22Rv1 (cell line): Measurements from ENCODE around the gene VPS13D.
"Not testable (repeated sequence)": the region's sequence is repeated elsewhere in the genome, so short reads cannot be mapped to it uniquely, and the experiment has no call there.

Source experiments
- H3K27ac ChIP-seq: fragments of 450-650 bp; 2 replicates; pipeline ENCODE4 v1.5.1; 2017
- ZFX ChIP-seq: fragments of 450-650 bp; IDR thresholded peaks from 2 replicates; pipeline ENCODE4 v1.6.1; 2017; ENCODE audit warnings: antibody characterized with exemption, borderline replicate concordance
- TF ChIP-seq, protein P1 (sequence below): fragments of 450-650 bp; IDR thresholded peaks from 2 replicates; pipeline ENCODE4 v1.5.1; 2017; ENCODE audit warnings: mild to moderate bottlenecking

VPS13D gene

DNA sequence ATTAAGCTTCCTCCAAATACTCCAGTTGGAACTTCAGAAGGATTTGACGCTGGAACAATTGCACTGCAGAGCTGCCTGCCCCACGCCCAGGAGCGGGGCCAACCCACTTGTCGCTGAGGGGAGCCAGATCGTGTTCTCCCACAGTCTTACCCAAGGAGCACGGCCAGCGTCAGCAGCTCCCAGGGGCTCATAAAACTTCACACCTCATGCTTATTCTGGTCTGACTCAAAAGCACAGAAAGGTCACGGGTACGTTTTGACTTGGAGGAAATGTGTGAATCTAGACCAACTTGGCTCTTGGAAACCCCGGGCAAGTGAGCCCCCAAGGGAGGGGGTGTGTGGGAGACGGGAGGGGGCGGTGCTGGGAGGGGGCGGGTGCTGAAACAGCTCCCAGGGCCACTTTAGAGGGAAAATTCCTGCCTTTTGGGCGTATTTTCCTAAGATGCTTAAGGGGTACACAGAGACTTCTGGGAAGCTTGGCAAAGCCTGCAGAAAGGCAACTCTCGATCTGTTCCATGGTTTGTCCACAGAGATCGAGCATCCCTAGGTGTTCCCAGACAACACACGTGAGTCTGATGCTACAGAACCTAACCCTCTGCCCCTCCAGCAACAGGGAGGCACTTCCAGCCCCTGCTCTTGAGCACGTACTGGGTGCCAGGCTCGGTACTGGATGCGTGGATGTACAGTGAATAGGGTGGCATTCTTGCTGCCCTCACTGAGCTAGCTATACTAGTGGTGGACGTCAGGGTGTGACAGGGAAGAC is 289.3 kb downstream of the VPS13D start:
- TF ChIP-seq, protein P1, sequence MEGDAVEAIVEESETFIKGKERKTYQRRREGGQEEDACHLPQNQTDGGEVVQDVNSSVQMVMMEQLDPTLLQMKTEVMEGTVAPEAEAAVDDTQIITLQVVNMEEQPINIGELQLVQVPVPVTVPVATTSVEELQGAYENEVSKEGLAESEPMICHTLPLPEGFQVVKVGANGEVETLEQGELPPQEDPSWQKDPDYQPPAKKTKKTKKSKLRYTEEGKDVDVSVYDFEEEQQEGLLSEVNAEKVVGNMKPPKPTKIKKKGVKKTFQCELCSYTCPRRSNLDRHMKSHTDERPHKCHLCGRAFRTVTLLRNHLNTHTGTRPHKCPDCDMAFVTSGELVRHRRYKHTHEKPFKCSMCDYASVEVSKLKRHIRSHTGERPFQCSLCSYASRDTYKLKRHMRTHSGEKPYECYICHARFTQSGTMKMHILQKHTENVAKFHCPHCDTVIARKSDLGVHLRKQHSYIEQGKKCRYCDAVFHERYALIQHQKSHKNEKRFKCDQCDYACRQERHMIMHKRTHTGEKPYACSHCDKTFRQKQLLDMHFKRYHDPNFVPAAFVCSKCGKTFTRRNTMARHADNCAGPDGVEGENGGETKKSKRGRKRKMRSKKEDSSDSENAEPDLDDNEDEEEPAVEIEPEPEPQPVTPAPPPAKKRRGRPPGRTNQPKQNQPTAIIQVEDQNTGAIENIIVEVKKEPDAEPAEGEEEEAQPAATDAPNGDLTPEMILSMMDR, result no peak
- no peak for TF ChIP-seq ZFX
- no peak overlapping the region for H3K27ac ChIP-seq

- H3K27ac ChIP-seq, result no peak overlapping the region
- no peak for TF ChIP-seq ZFX
- TF ChIP-seq, protein P1, result no peak
Measured at GRCh38 chr1:12519693-12520364, 290.0 kb downstream of the VPS13D start.

GRCh38 chr1:12521096-12521495 is 291.3 kb downstream of the VPS13D start:
- H3K27ac ChIP-seq, result no peak overlapping the region
- TF ChIP-seq, protein P1, result no peak
- no peak for TF ChIP-seq ZFX

DNA sequence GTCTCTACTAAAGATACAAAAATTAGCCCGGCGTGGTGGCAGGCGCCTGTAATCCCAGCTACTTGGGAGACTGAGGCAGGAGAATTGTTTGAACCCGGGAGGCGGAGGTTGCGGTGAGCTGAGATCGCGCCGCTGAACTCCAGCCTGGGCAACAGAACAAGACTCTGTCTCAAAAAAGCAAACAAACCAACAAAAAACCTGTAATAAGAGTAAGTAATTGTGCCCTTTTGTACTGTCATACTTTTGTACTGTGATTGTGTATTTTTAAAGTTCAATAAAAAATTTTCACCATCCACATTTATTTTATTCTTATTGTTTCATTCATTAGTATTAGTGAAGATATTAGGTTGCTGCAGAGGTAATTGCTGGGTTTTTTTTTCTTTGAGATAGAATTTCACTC is 292.9 kb downstream of the VPS13D start:
- H3K27ac ChIP-seq, result not testable (repeated sequence)

DNA sequence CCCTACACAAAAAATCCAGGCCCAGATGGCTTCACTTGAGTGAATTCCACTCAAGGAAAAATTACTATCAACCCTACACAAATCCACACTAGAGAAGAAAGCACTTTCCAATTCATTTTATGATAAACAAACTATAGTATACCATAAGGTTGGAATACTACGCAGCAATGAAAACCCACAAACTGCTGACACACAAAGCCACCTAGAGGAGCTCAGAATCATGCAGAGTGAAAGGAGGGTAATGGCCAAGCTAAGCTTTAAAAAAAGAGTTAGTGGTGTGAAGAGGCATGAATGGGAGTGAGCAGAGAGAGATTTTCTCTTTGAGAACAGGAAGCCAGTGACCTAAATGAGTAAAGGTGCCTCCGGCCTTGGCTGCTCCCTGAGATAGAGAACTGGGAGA is 294.4 kb downstream of the VPS13D start:
- H3K27ac ChIP-seq, result no peak overlapping the region
- TF ChIP-seq ZFX, result no peak
- TF ChIP-seq, protein P1, result no peak

- TF ChIP-seq ZFX, result no peak
- TF ChIP-seq, protein P1, result no peak
- no peak overlapping the region for H3K27ac ChIP-seq
Measured at GRCh38 chr1:12525311-12526181, 295.7 kb downstream of the VPS13D start.

DNA sequence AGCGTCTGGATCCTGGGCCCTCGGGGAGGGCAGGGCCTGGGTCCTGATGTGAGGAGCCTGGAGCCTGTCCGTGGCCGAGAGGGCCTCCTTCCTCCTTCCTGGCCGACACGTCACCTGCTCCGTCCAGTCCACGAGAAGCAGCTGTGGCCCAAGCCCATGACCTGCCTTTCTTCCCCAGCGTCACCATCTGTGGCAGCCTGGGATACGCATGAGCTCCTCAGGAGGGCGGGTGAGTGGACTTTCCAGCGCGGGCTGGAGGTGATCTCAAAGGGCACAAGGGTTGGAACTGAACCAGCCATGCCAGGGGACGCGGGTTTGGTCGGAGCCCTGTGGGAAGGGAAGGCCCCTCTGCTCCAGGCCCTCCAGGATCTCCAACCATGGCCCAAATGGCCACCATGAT is 297.7 kb downstream of the VPS13D start:
- peak overlapping the region; percentile 54 for H3K27ac ChIP-seq
- TF ChIP-seq, protein P1, result no peak
- TF ChIP-seq ZFX, result no peak
